DND-41 (cell line): ENCODE measurements around the gene RASSF10.

Experiments used
- CTCF ChIP-seq: IDR thresholded peaks from 2 replicates; pipeline ENCODE4 v1.5.1; 2012; ENCODE audit warnings: borderline replicate concordance, low read length, moderate library complexity, mild to moderate bottlenecking; ENCODE audit not compliant: poor library complexity, severe bottlenecking; ENCODE audit errors: extremely low read depth
- EZH2 ChIP-seq: IDR thresholded peaks from 3 replicates; pipeline ENCODE4 v1.6.1; 2012; ENCODE audit warnings: borderline replicate concordance, low read depth, mild to moderate bottlenecking, moderate library complexity, low read length, inconsistent platforms; ENCODE audit not compliant: severe bottlenecking

DNA sequence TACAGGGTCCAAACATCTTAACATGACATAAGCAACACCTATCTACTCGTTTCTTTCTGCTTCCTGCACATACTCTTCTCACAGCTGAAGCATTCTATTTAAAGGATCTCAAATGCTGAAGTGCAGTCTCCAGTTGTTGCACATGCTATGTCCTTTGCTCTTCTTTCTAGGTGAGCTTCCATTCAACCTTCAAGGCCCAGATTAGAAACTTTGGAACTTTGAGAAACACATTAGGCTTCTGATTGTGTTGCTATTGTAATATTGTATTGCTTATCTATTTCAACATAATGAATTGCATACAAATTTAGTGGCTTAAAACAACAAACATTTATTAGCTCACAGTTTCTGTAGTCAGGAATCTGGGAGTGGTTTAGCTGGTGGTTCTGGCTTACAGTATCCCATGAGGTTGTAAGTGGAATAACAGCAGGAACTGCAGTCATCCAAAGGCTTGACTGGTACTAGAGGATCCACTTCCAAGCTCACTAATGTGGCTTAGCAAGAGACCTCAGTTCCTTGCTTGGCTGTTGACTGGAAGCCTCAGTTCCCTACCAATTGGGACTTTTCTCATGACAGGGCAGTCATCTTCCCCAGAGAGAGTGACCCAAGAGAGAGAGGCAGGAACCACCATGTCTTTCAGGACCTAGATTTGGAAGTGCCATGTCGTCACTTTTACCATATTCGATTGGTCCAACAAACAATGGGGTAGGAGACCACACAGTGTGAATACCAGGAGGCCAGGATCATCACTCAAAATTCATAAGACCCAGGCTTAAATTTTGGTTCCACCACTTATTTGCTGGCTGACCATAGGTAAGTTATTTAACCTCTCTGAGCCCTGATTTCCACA lies 27.2 kb upstream of the RASSF10 start:
- TF ChIP-seq CTCF (no peak), EZH2 (no peak)
